Kidney tubule cell (primary cell): ENCODE measurements around the gene MAD1L1.
"Not testable (repeated sequence)": the region's sequence is repeated elsewhere in the genome, so short reads cannot be mapped to it uniquely, and the experiment has no call there.

ENCODE experiments used
- DNase-seq: peaks from one replicate; pipeline ENCODE4 v3.0.0-alpha.2; 2018; ENCODE audit warnings: low spot score

MAD1L1 gene

GRCh38 chr7:1840744-1841143 is 392.0 kb downstream of the MAD1L1 start:
- DNase-seq: not testable (repeated sequence)

GRCh38 chr7:1839701-1840100 is 393.0 kb downstream of the MAD1L1 start:
- no peak for DNase-seq

- not testable (repeated sequence) for DNase-seq
Measured at GRCh38 chr7:1838911-1839531, 393.7 kb downstream of the MAD1L1 start.

- not testable (repeated sequence) for DNase-seq
Measured at GRCh38 chr7:1838544-1838872, 394.2 kb downstream of the MAD1L1 start.

- DNase-seq: not testable (repeated sequence)
Measured at GRCh38 chr7:1837696-1838543, 394.8 kb downstream of the MAD1L1 start.

- not testable (repeated sequence) for DNase-seq
Measured at GRCh38 chr7:1831933-1832535, 400.7 kb downstream of the MAD1L1 start.

- not testable (repeated sequence) for DNase-seq
Measured at GRCh38 chr7:1831471-1831870, 401.3 kb downstream of the MAD1L1 start.

GRCh38 chr7:1829668-1830067 is 403.1 kb downstream of the MAD1L1 start:
- DNase-seq: not testable (repeated sequence)

- no peak for DNase-seq
Measured at GRCh38 chr7:1829111-1829510, 403.6 kb downstream of the MAD1L1 start.

GRCh38 chr7:1828170-1828569 is 404.6 kb downstream of the MAD1L1 start:
- DNase-seq: not testable (repeated sequence)

- DNase-seq: not testable (repeated sequence)
Measured at GRCh38 chr7:1827521-1827981, 405.2 kb downstream of the MAD1L1 start.

- not testable (repeated sequence) for DNase-seq
Measured at GRCh38 chr7:1826931-1827330, 405.8 kb downstream of the MAD1L1 start.

- DNase-seq: no peak
Measured at GRCh38 chr7:1825897-1826741, 406.6 kb downstream of the MAD1L1 start.

GRCh38 chr7:1825647-1825896 is 407.2 kb downstream of the MAD1L1 start:
- DNase-seq: not testable (repeated sequence)

GRCh38 chr7:1824882-1825646 is 407.7 kb downstream of the MAD1L1 start:
- DNase-seq: not testable (repeated sequence)

- not testable (repeated sequence) for DNase-seq
Measured at GRCh38 chr7:1824151-1824881, 408.4 kb downstream of the MAD1L1 start.

- DNase-seq: no peak
Measured at GRCh38 chr7:1823376-1824150, 409.2 kb downstream of the MAD1L1 start.

GRCh38 chr7:1819259-1819841 is 413.4 kb downstream of the MAD1L1 start:
- no peak for DNase-seq

GRCh38 chr7:1818575-1819258 is 414.0 kb downstream of the MAD1L1 start:
- DNase-seq: no peak
